Tibial artery (tissue), 4 donors: ENCODE data around the gene HPCAL4.
A peak's percentile ranks its signal among the peaks of the same experiment; 100 is the strongest.

ENCODE experiments used
- DNase-seq, 2 donors: peaks; one replicate each; pipeline ENCODE4 v3.0.0-alpha.2; 2019
- H3K27ac ChIP-seq, 2 donors: fragments of 200-600 bp; sonication (generic) in 1 of 2; 1 replicate in 1 of 2; 2 replicates in 1 of 2; pipeline ENCODE4 v1.5.1; 2018 to 2019; ENCODE audit warnings: mild to moderate bottlenecking in 1 of 2
- H3K27me3 ChIP-seq, 2 donors: fragments of 200-600 bp; sonication (generic) in 1 of 2; one replicate each; pipeline versions ENCODE4 v1.5.1 to v1.6.0; 2016 to 2019
- H3K36me3 ChIP-seq, 3 donors: fragments of 200-600 bp; sonication (generic) in 2 of 3; one replicate each; pipeline ENCODE4 v1.5.1; 2016 to 2019; ENCODE audit warnings: mild to moderate bottlenecking in 2 of 3
- H3K4me1 ChIP-seq, 4 donors: fragments of 200-600 bp; sonication (generic) in 2 of 4; 1 replicate in 3 of 4; 2 replicates in 1 of 4; pipeline ENCODE4 v1.5.1; 2016 to 2019
- H3K4me3 ChIP-seq, 2 donors: fragments of 200-600 bp; sonication (generic) in 1 of 2; 1 replicate in 1 of 2; 2 replicates in 1 of 2; pipeline ENCODE4 v1.5.1; 2018 to 2019; ENCODE audit warnings: mild to moderate bottlenecking in 2 of 2
- H3K9me3 ChIP-seq, 3 donors: fragments of 200-600 bp; sonication (generic) in 1 of 3; one replicate each; pipeline ENCODE4 v1.5.1; 2016 to 2019
- intact Hi-C: fragments of 100-400 bp; cut with DNase I; formaldehyde crosslinking; loops from one replicate; pipeline ENCODE4 v1.15.0; 2023; ENCODE audit warnings: low total_unique reads
- TF ChIP-seq, protein P1 (sequence below), 2 experiments: fragments of 200-600 bp in 1 of 2; fragments of 450-650 bp in 1 of 2; IDR thresholded peaks; one replicate each; pipeline ENCODE4 v1.5.1; 2017 to 2019; ENCODE audit warnings: antibody characterized with exemption in 2 of 2, mild to moderate bottlenecking in 1 of 2, moderate library complexity in 1 of 2

HPCAL4 gene

DNA sequence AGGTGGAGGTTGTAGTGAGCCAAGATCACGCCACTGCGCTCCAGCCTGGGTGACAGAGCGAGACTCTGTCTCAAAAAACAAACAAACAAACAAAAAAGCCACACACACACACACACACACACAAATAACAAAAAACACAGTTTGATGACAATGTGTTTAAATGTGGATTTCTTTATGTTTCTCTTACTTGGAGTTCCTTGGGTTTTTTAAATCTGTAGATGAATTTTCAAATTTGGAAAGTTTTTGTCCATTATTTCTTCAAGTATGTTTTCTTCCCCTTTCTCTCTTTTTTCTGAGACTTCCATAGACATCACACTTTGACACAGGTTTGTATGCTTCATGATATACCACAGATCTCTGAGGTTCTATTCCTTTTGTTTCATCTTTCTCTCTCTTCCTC is 35.4 kb upstream of the HPCAL4 start:
- Histone ChIP-seq H3K4me3 (no peak overlapping the region), H3K9me3 (no peaks in the 10 kb centered on the region), H3K27me3 (peaks cover 0 to 28% of the 10 kb centered on the region in 2 donors), H3K27ac (no peak overlapping the region), H3K36me3 (no peaks in the 10 kb centered on the region), H3K4me1 (no peaks in the 10 kb centered on the region)
- TF ChIP-seq, protein P1, sequence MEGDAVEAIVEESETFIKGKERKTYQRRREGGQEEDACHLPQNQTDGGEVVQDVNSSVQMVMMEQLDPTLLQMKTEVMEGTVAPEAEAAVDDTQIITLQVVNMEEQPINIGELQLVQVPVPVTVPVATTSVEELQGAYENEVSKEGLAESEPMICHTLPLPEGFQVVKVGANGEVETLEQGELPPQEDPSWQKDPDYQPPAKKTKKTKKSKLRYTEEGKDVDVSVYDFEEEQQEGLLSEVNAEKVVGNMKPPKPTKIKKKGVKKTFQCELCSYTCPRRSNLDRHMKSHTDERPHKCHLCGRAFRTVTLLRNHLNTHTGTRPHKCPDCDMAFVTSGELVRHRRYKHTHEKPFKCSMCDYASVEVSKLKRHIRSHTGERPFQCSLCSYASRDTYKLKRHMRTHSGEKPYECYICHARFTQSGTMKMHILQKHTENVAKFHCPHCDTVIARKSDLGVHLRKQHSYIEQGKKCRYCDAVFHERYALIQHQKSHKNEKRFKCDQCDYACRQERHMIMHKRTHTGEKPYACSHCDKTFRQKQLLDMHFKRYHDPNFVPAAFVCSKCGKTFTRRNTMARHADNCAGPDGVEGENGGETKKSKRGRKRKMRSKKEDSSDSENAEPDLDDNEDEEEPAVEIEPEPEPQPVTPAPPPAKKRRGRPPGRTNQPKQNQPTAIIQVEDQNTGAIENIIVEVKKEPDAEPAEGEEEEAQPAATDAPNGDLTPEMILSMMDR (IDR thresholded peaks at IDR 0.05): no peak
- DNase-seq: no peak
- intact Hi-C loops: no loop called here

DNA sequence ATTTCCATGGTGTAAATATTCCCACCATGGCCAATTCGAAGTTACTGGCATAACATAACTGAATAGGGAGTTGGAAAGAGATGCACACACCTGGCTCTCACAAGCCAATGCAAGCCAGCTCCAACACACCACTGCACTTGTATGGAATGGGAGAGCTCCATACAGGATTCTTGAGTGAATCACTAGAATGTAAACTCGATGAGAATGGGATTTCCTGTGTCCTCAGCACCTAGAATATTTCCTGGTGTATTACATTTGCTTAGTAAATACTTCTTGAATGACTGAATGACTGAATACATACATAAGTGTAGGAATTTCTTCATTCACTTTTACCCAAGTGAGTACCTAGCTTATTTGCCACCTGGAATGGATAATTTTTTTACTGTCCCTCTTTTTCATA is 31.3 kb upstream of the HPCAL4 start:
- Histone ChIP-seq H3K27me3 (peaks cover 0 to 11% of the 10 kb centered on the region in 2 donors), H3K36me3 (no peaks in the 10 kb centered on the region), H3K9me3 (no peaks in the 10 kb centered on the region), H3K4me3 (no peak overlapping the region), H3K27ac (no peak overlapping the region), H3K4me1 (no peaks in the 10 kb centered on the region)
- intact Hi-C loops: no loop called here
- TF ChIP-seq, protein P1 (IDR thresholded peaks at IDR 0.05): no peak
- DNase-seq: no peak

DNA sequence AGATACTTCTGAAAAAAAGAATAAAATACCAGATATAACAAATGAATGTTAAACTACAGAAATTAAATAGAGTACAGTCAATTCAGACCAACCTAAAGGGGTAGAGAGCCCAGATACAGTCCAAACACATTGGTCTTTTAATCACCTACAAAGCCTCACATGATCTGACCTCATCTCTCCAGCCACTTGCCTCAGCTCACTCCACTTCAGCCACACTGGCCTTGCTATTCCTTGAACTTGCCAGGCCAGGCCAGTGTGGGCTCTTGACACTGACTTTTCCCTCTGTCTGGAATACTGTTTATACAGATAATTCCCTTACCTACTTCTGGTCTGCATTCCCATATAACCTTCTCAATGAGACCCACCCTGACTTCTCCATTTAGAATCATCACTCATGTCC is 30.4 kb upstream of the HPCAL4 start:
- no peak overlapping the region for H3K27ac ChIP-seq
- H3K4me1 ChIP-seq: no peaks in the 10 kb centered on the region
- no peaks in the 10 kb centered on the region for H3K9me3 ChIP-seq
- TF ChIP-seq, protein P1 (IDR thresholded peaks at IDR 0.05): no peak
- H3K27me3 ChIP-seq: peaks cover 0 to 9% of the 10 kb centered on the region in 2 donors
- DNase-seq: no peak
- intact Hi-C loops: no loop called here
- no peak overlapping the region for H3K4me3 ChIP-seq
- no peaks in the 10 kb centered on the region for H3K36me3 ChIP-seq

DNA sequence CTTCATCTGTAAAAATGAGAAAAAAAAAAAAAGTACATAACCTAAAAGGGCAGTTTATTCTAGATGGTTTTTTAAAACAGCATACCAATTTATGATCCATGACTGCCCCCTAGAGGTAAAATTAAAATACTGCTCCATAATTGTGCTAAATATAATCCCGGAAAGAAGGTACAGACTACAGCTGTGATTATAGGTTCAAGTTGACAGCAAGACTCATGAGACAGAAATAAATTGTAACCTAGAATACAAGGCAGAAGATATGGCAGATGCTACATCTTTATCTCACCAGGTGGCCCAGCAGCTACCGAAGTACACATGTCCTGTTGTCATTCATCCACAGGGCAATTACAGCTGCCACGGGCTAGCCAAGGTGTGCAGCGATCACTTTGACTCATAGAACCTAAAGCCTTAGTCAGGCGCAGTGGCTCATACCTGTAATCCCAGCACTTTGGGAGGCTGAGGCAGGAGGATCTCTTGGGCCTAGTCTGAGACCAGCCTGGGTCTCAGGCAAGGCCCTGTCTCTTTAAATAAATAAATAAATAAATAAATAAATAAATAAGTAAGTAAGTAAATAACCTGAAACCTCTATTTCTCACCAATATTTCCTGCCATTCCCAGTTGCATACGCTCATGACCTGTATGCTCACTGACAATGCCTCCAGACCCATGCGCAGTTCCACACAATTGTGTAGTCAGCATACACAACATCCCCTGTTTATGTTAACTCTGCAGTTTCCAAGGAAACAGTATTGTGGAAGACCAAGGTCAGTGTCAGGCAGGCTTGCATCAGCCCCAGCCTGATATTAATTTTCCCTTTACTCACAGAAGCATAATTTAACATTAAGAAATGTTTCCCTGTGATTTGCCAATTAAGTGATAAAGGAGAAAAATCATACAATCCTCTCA is 29.1 kb upstream of the HPCAL4 start:
- Histone ChIP-seq H3K4me3 (no peak overlapping the region), H3K36me3 (no peaks in the 10 kb centered on the region), H3K4me1 (no peaks in the 10 kb centered on the region), H3K27ac (no peak overlapping the region), H3K27me3 (peaks cover 0 to 7% of the 10 kb centered on the region in 2 donors), H3K9me3 (no peaks in the 10 kb centered on the region)
- DNase-seq: no peak
- TF ChIP-seq, protein P1 (IDR thresholded peaks at IDR 0.05): peak; percentile 65 to 80
- intact Hi-C loops: no loop called here

DNA sequence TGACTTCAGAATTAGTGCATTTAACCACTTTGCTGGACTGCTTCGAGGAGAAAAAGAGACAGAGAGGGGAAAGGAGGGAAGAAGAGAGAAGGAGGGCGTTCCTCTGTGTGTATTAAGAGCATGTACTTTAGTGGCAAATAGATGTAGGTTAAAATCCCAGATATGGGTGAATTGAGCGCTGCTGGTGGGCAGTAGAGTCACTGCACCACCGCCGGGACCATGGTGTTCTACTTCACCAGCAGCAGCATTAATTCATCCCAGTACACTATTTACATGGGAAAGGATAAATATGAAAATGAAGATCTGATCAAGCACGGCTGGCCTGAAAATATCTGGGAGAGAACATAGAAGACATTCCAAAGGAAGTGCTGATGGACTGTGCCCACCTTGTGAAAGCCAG is 26.6 kb upstream of the HPCAL4 start:
- Histone ChIP-seq H3K27me3 (peaks cover 0 to 11% of the 10 kb centered on the region in 2 donors), H3K27ac (no peak overlapping the region), H3K9me3 (no peaks in the 10 kb centered on the region), H3K4me1 (no peaks in the 10 kb centered on the region), H3K4me3 (no peak overlapping the region), H3K36me3 (no peaks in the 10 kb centered on the region)
- intact Hi-C loops: loop anchor here (5.0 to 10.0 kb wide), 2 partner anchors 53 to 116 kb away; no protein-coding TSS in a partner anchor
- TF ChIP-seq, protein P1 (IDR thresholded peaks at IDR 0.05): no peak
- no peak for DNase-seq
